Measurements from ENCODE around the gene SMS.

Gene SMS

GRCh38 chrX:22032084-22032483 is 91.6 kb downstream of the SMS start, which contains the start of gene PHEX:
Gene PHEX (plus strand): TSS chrX:22032325. CDS start chrX:22033006, 681 bp downstream.
- CTCF ChIA-PET: no interaction called here
- no peak for TF ChIP-seq CTCF (IDR thresholded peaks at IDR 0.05; ENCODE audit: insufficient read depth, low read length, missing control alignments)
- no peak within 1 kb of the TSS for H3K4me3 ChIP-seq (ENCODE audit: low read depth, low read length)
- DNase-seq (ENCODE audit: low read depth, low spot score): no peak
- POLR2A ChIA-PET: no interaction called here

- POLR2A ChIA-PET: no interaction called here
- DNase-seq (ENCODE audit: low read depth, low spot score): no peak
- no peak overlapping the region for H3K4me3 ChIP-seq (ENCODE audit: low read depth, low read length)
- TF ChIP-seq CTCF (IDR thresholded peaks at IDR 0.05; ENCODE audit: insufficient read depth, low read length, missing control alignments): no peak
- CTCF ChIA-PET: no interaction called here
Measured at GRCh38 chrX:22032506-22032905, 92.0 kb downstream of the SMS start.

GRCh38 chrX:22033818-22034217 is 93.3 kb downstream of the SMS start:
- H3K4me3 ChIP-seq (ENCODE audit: low read depth, low read length): no peak overlapping the region
- ChIA-PET CTCF (no interaction called here), POLR2A (no interaction called here)
- TF ChIP-seq CTCF (IDR thresholded peaks at IDR 0.05; ENCODE audit: insufficient read depth, low read length, missing control alignments): no peak
- no peak for DNase-seq (ENCODE audit: low read depth, low spot score)

- ChIA-PET CTCF (interaction anchor here (1.4 kb wide), 1 partner anchor 50 kb away, joined by 4 read pairs; no protein-coding TSS in a partner anchor), POLR2A (no interaction called here)
Measured at GRCh38 chrX:22035236-22035635, 94.7 kb downstream of the SMS start.

GRCh38 chrX:22037225-22037624 is 96.7 kb downstream of the SMS start:
- DNase-seq (ENCODE audit: low read depth, low spot score): no peak
- H3K4me3 ChIP-seq (ENCODE audit: low read depth, low read length): no peak overlapping the region
- TF ChIP-seq CTCF (IDR thresholded peaks at IDR 0.05; ENCODE audit: insufficient read depth, low read length, missing control alignments): no peak
- CTCF ChIA-PET: no interaction called here
- POLR2A ChIA-PET: interaction anchor here (0.7 kb wide), 1 partner anchor 69 kb away, joined by 3 read pairs; no protein-coding TSS in a partner anchor

More at GRCh38 chrX:22035236-22035635, 94.7 kb downstream of the SMS start:
- no peak overlapping the region for H3K4me3 ChIP-seq (ENCODE audit: low read depth, low read length)
- no peak for DNase-seq (ENCODE audit: low read depth, low spot score)
- no peak for TF ChIP-seq CTCF (IDR thresholded peaks at IDR 0.05; ENCODE audit: insufficient read depth, low read length, missing control alignments)

- no peak overlapping the region for H3K4me3 ChIP-seq (ENCODE audit: low read depth, low read length)
- POLR2A ChIA-PET: interaction anchor here (0.7 kb wide), 1 partner anchor 68 kb away, joined by 3 read pairs; no protein-coding TSS in a partner anchor
- CTCF ChIA-PET: no interaction called here
- DNase-seq (ENCODE audit: low read depth, low spot score): no peak
- no peak for TF ChIP-seq CTCF (IDR thresholded peaks at IDR 0.05; ENCODE audit: insufficient read depth, low read length, missing control alignments)
Measured at GRCh38 chrX:22037911-22038537, 97.5 kb downstream of the SMS start.
